PC-3 (cell line): ENCODE measurements around the gene LMNA. TPM values are rescaled to one million over a fixed set of nuclear protein-coding genes. Genes with fewer than 3 reads are reported as not detected.
A peak's percentile ranks its signal among the peaks of the same experiment; 100 is the strongest.

Experiments
- ATAC-seq: fragments of 200-7000 bp; cut with Tn5 transposase; 2 replicates; pipeline ENCODE4 v1.9.1; 2020; ENCODE audit warnings: mild to moderate bottlenecking, moderate library complexity
- BruUV-seq: library from RNA; stranded (reverse); fragments of 400-500 nt; replicated peaks from 2 replicates; lab custom pipeline; 2021; lab: Mats Ljungman, UMichigan
- CTCF ChIA-PET: fragments of 300-600 bp; sonication (Branson Sonifier 250); formaldehyde crosslinking; loops from one replicate; lab custom pipeline; 2022; ENCODE audit warnings: antibody characterized with exemption; lab: Charles Lee
- POLR2A ChIA-PET: fragments of 300-600 bp; sonication (Branson Sonifier 250); formaldehyde crosslinking; loops from one replicate; lab custom pipeline; 2022; ENCODE audit warnings: antibody characterized with exemption; ENCODE audit not compliant: unreplicated experiment; lab: Charles Lee
- DNase-seq: peaks from one replicate; pipeline ENCODE4 v3.0.0-alpha.2; 2015
- H2AFZ ChIP-seq: fragments of 300-600 bp; sonication (generic); 2 replicates; pipeline ENCODE4 v1.6.0; 2016; ENCODE audit warnings: antibody characterized with exemption, low read length
- H3F3A ChIP-seq: fragments of 300-600 bp; sonication (generic); one replicate; pipeline ENCODE4 v1.6.0; 2017; ENCODE audit warnings: antibody characterized with exemption, low read length, control low read depth, mild to moderate bottlenecking; ENCODE audit not compliant: unreplicated experiment
- H3K27ac ChIP-seq: fragments of 300-600 bp; sonication (generic); 2 replicates; pipeline ENCODE4 v1.5.1; 2016; ENCODE audit warnings: mild to moderate bottlenecking, low read length
- H3K27me3 ChIP-seq: fragments of 300-600 bp; sonication (generic); 2 replicates; pipeline ENCODE4 v1.6.1; 2016; ENCODE audit warnings: low read length, mixed read lengths
- H3K36me3 ChIP-seq: fragments of 300-600 bp; sonication (generic); 2 replicates; pipeline ENCODE4 v1.6.1; 2016; ENCODE audit warnings: low read depth, mixed run types, low read length, mixed read lengths
- H3K4me1 ChIP-seq: fragments of 300-600 bp; sonication (generic); 2 replicates; pipeline ENCODE4 v1.5.1; 2016; ENCODE audit warnings: low read length; ENCODE audit not compliant: insufficient read depth
- H3K4me2 ChIP-seq: fragments of 300-600 bp; sonication (generic); 2 replicates; pipeline ENCODE4 v1.6.0; 2016; ENCODE audit warnings: low read length
- H3K4me3 ChIP-seq: fragments of 300-600 bp; sonication (generic); 2 replicates; pipeline ENCODE4 v1.5.1; 2016; ENCODE audit warnings: mild to moderate bottlenecking, low read length, mixed read lengths
- H3K79me2 ChIP-seq: fragments of 300-600 bp; sonication (generic); 2 replicates; pipeline ENCODE4 v1.6.1; 2017; ENCODE audit warnings: low read length, mixed read lengths
- H3K9ac ChIP-seq: fragments of 300-600 bp; sonication (generic); 2 replicates; pipeline ENCODE4 v1.6.0; 2016; ENCODE audit warnings: mild to moderate bottlenecking, low read length
- H3K9me2 ChIP-seq: fragments of 300-600 bp; sonication (generic); replicated peaks from 2 replicates; pipeline ENCODE4 v1.6.1; 2016; ENCODE audit warnings: mixed run types, low read length, mixed read lengths
- H3K9me3 ChIP-seq: fragments of 300-600 bp; sonication (generic); 2 replicates; pipeline ENCODE4 v1.6.1; 2016; ENCODE audit warnings: low read length, mixed read lengths
- H4K20me1 ChIP-seq: fragments of 300-600 bp; sonication (generic); 2 replicates; pipeline ENCODE4 v1.6.1; 2016; ENCODE audit warnings: low read length, mixed read lengths
- EZH2 ChIP-seq: fragments of 300-600 bp; sonication (generic); IDR thresholded peaks from one replicate; pipeline ENCODE4 v1.6.1; 2017; ENCODE audit warnings: antibody characterized with exemption, mild to moderate bottlenecking, low read length; ENCODE audit not compliant: unreplicated experiment
- EZH2phosphoT487 ChIP-seq: fragments of 300-600 bp; sonication (generic); IDR thresholded peaks from 2 replicates; pipeline ENCODE4 v1.6.1; 2018; ENCODE audit warnings: mild to moderate bottlenecking, antibody characterized with exemption, low read length, borderline replicate concordance
- intact Hi-C: fragments of 100-400 bp; cut with micrococcal nuclease; formaldehyde crosslinking; loops from 2 replicates; pipeline ENCODE4 v1.9.0; 2023
- total RNA-seq: library from RNA; depleted of rRNA; stranded (reverse); fragments of >200 nt; gene quantifications from 2 replicates; pipeline ENCODE4 v1.2.3, GENCODE V29; 2014
- TF ChIP-seq, protein P1 (sequence below): fragments of 300-600 bp; sonication (generic); conservative IDR thresholded peaks from 2 replicates; pipeline ENCODE4 v1.5.1; 2017; ENCODE audit warnings: antibody characterized with exemption, low read depth, mild to moderate bottlenecking, low read length

LMNA gene
- total RNA-seq, 1 experiment from 2014 or later, result 864 TPM

DNA sequence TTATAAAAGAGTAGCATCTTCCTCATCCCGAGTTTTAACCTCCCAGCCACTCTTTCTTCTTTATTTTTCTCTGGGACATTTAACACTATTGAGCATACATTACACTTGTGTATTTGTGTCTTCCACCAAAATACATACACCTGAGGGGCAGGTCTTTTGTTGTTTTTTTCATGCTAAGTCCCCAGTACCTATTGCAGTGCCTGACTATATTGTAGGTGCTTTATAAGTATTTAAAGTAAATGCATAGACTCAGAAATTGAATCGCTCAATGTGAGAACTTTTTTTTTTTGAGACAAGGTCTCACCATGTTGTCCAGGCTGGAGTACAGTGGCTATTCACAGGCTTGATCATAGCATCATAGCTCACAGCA is 31.1 kb downstream of the LMNA start:
- Histone ChIP-seq H3K4me3 (no peak overlapping the region), H3F3A (peaks cover 8% of the 10 kb centered on the region), H3K9me2 (no peaks in the 10 kb centered on the region), H3K4me1 (peaks cover 15% of the 10 kb centered on the region), H3K79me2 (no peaks in the 10 kb centered on the region), H3K27ac (no peak overlapping the region), H3K27me3 (no peaks in the 10 kb centered on the region), H2AFZ (no peak overlapping the region), H3K4me2 (0 out of 2 replicates have a peak overlapping the region, but pooled peaks have one; percentile 4), H3K9me3 (no peaks in the 10 kb centered on the region), H3K36me3 (no peaks in the 10 kb centered on the region), H4K20me1 (no peaks in the 10 kb centered on the region), H3K9ac (no peak overlapping the region)
- TF ChIP-seq EZH2phosphoT487 (no peak), EZH2 (no peak)
- TF ChIP-seq, protein P1, sequence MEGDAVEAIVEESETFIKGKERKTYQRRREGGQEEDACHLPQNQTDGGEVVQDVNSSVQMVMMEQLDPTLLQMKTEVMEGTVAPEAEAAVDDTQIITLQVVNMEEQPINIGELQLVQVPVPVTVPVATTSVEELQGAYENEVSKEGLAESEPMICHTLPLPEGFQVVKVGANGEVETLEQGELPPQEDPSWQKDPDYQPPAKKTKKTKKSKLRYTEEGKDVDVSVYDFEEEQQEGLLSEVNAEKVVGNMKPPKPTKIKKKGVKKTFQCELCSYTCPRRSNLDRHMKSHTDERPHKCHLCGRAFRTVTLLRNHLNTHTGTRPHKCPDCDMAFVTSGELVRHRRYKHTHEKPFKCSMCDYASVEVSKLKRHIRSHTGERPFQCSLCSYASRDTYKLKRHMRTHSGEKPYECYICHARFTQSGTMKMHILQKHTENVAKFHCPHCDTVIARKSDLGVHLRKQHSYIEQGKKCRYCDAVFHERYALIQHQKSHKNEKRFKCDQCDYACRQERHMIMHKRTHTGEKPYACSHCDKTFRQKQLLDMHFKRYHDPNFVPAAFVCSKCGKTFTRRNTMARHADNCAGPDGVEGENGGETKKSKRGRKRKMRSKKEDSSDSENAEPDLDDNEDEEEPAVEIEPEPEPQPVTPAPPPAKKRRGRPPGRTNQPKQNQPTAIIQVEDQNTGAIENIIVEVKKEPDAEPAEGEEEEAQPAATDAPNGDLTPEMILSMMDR, result no peak
- intact Hi-C loops, result loop anchor here (1.0 to 10.0 kb wide), 4 partner anchors 49 to 169 kb away; partner anchors contain the start of gene SLC25A44
- DNase-seq, result no peak
- ChIA-PET CTCF (interaction anchor here (0.5 to 1.1 kb wide), 17 partner anchors 16 to 211 kb away, joined by 3 to 74 read pairs (median 4); partner anchors contain the start of gene PMF1), POLR2A (interaction anchor here (0.6 kb wide), 2 partner anchors 50 to 79 kb away, joined by 4 to 7 read pairs; no protein-coding TSS in a partner anchor)
- BruUV-seq, result no TSS peak
- no peak; the same call in 1 of the 2 replicates for ATAC-seq

DNA sequence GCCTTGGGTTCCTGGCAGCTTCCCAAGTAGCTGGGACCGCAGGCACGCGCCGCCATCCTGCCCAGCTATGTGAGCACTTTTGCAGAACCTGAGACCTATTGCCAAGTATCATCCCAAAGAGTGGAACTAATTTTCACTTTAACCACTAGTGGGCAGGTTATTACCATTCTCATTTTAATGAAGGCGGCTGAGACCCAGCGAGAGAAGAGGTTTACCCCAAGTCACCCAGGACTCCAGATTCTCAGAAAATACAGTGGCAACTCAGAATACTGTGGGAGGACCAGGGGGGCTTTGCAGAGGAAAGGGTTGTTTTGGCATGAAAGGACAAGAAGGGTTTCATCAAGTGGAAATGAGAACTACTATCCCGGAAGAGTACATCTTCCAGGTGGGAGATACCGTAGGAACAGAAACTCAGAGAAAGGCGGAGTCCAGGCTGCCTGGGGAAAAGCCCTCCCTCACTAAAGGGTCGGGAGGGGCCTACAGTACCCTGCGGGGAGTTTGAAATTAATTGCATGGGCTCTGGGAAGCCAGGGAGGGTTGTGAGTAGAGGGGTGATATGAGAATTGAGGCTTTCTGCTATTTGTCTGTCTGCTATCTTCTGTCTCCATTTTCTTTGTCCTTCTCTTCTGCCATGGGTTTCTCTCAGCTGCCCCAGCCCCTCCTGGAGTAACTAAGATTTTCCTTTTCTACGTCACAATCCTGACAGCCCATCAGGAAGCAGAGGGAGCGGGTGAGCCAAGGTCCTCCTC is 31.7 kb downstream of the LMNA start:
- Histone ChIP-seq H3K79me2 (no peaks in the 10 kb centered on the region), H2AFZ (no peak overlapping the region), H3K27ac (0 out of 2 replicates have a peak overlapping the region, but pooled peaks have one; percentile 1), H3K4me3 (no peak overlapping the region), H3F3A (peaks cover 2% of the 10 kb centered on the region), H3K4me1 (peaks cover 15% of the 10 kb centered on the region), H4K20me1 (no peaks in the 10 kb centered on the region), H3K9me2 (no peaks in the 10 kb centered on the region), H3K9ac (peak overlapping the region; percentile 9), H3K36me3 (no peaks in the 10 kb centered on the region), H3K4me2 (peak overlapping the region; percentile 36; the same call in 1 of the 2 replicates), H3K27me3 (no peaks in the 10 kb centered on the region), H3K9me3 (no peaks in the 10 kb centered on the region)
- intact Hi-C loops, result loop anchor here (1.0 to 10.0 kb wide), 4 partner anchors 48 to 169 kb away; partner anchors contain the start of gene SLC25A44
- ChIA-PET POLR2A (interaction anchor here (0.6 kb wide), 2 partner anchors 51 to 79 kb away, joined by 4 to 7 read pairs; no protein-coding TSS in a partner anchor), CTCF (interaction anchor here (0.5 to 1.9 kb wide), 18 partner anchors 15 to 210 kb away, joined by 3 to 74 read pairs (median 4); partner anchors contain the start of gene PMF1)
- no TSS peak for BruUV-seq
- DNase-seq (peak; percentile 97), ATAC-seq (peak; percentile 81)
- TF ChIP-seq, protein P1, result peak; percentile 85
- TF ChIP-seq EZH2phosphoT487, result no peak
- no peak for TF ChIP-seq EZH2
